MM.1S (cell line): ENCODE data around the gene ZNF827.

ENCODE experiments used
- EZH2 ChIP-seq: fragments of 300-600 bp; sonication (generic); optimal IDR thresholded peaks from 2 replicates; pipeline ENCODE3; 2017; ENCODE audit warnings: low read depth, mild to moderate bottlenecking, antibody characterized with exemption, low read length, mixed read lengths
- EZH2phosphoT487 ChIP-seq: fragments of 300-600 bp; sonication (generic); IDR thresholded peaks from 2 replicates; pipeline ENCODE4 v1.6.1; 2018; ENCODE audit warnings: antibody characterized with exemption, low read length
- TF ChIP-seq, protein P1 (sequence below): fragments of 300-600 bp; sonication (generic); IDR thresholded peaks from 2 replicates; pipeline ENCODE4 v1.5.1; 2016; ENCODE audit warnings: antibody characterized with exemption, low read length, mixed read lengths

GRCh38 chr4:145909281-145909715, 29.3 kb downstream of the ZNF827 start:
- TF ChIP-seq, protein P1, sequence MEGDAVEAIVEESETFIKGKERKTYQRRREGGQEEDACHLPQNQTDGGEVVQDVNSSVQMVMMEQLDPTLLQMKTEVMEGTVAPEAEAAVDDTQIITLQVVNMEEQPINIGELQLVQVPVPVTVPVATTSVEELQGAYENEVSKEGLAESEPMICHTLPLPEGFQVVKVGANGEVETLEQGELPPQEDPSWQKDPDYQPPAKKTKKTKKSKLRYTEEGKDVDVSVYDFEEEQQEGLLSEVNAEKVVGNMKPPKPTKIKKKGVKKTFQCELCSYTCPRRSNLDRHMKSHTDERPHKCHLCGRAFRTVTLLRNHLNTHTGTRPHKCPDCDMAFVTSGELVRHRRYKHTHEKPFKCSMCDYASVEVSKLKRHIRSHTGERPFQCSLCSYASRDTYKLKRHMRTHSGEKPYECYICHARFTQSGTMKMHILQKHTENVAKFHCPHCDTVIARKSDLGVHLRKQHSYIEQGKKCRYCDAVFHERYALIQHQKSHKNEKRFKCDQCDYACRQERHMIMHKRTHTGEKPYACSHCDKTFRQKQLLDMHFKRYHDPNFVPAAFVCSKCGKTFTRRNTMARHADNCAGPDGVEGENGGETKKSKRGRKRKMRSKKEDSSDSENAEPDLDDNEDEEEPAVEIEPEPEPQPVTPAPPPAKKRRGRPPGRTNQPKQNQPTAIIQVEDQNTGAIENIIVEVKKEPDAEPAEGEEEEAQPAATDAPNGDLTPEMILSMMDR, result no peak
- TF ChIP-seq EZH2phosphoT487 (no peak), EZH2 (no peak)
